G401.6 (cell line): ENCODE results near the gene RAD51AP1.
"Not testable (repeated sequence)": the region's sequence is repeated elsewhere in the genome, so short reads cannot be mapped to it uniquely, and the experiment has no call there.

ENCODE experiments used
- FAIRE-seq: peaks from 2 replicates; lab custom pipeline; 2012; peaks lifted over from hg19 to GRCh38; lab: Jason Lieb, UNC

Gene RAD51AP1

DNA sequence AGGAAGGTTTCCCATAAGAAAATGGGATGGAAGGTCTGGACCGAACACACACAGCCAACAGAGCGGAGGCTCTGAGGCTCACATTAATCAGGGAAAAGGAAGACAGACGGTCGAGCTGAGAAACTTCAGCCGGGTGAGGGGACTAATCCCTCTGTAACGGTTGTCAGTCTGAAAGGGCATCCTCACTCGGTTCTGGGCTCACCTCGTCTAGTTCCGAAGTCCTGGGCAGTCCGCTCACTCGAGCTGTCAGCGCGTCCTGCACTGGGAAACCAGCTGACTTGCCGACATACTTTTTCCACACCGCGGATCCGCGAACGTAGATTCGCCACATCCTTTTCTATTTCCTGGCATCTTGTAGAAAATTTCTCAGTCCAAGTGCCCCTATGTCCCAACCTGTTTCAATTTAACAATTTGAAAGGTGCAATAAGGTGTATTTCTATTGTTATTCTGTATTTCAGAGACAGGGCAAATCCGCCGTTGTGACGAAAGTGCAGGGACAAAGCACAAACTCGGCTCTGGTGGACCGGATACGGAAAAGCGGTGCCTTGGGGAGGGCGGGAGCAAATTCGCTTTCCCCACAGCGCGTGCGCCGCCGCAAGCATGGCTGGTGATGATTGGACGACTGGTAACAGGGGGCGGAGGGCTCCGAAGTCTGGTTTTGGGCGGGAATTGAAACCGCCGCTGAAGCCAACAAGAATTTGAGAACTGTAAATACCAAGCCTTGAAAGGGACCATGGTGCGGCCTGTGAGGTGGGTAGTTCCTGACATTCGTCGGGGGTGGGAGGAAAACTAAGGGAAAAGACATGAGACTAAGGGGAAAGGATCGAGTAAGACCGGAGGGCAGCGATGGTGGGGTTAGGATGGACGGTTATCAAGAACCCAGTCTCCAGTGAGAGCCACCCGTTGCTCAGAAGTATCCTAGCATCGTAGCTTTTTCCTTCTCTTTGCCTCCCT, at the start of gene RAD51AP1:
RAD51AP1 (plus strand) TSS at position 684 of the 954 bp plus-strand sequence; CDS start at position 734, 50 bp downstream.
- FAIRE-seq = peak; percentile 98

DNA sequence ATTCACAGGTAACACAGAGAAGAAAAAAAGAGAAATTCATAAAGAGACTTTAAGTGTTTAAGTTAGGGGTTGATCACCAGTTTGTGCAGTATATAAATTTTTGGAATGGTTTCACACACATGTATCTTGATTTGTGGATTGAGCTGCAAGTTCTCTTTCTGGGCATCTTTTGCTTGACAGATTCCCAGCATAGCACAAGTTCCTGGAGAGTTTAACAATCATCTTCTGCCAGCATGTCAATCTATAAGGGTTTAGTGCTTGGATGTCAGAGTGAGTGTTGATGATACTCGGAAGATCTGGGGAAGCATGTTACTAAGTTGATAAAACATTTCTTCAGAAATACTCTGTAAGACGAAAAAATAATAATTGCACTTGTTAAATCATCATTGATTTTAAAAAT, 49.1 kb upstream of the RAD51AP1 start:
- FAIRE-seq = no peak

- FAIRE-seq = no peak
Measured at GRCh38 chr12:4490973-4491372, 47.7 kb upstream of the RAD51AP1 start.

- FAIRE-seq = no peak
Measured at GRCh38 chr12:4496145-4496838, 42.4 kb upstream of the RAD51AP1 start.

GRCh38 chr12:4499186-4499585, 39.5 kb upstream of the RAD51AP1 start:
- FAIRE-seq = no peak

GRCh38 chr12:4505376-4505986, 33.2 kb upstream of the RAD51AP1 start:
- no peak for FAIRE-seq

DNA sequence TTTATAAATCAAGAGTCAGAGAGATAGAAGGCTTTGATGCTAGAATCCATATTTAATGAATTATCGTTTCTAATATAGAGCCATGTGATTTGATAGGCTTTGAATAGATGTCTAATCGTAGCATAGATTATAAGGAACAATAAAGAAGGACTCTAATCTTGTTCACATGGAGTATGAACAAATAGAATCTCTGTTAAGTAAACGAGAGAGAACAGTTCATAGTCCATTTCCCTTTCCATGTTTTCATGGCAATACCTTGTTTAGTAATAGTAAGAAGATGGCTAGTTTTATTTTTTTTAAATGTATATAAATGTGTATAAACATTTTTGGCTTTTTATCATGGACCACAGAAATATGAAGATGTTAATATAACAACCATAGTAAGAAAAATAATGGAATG, 32.3 kb upstream of the RAD51AP1 start:
- FAIRE-seq = no peak

- FAIRE-seq = no peak
Measured at GRCh38 chr12:4506870-4507269, 31.8 kb upstream of the RAD51AP1 start.

DNA sequence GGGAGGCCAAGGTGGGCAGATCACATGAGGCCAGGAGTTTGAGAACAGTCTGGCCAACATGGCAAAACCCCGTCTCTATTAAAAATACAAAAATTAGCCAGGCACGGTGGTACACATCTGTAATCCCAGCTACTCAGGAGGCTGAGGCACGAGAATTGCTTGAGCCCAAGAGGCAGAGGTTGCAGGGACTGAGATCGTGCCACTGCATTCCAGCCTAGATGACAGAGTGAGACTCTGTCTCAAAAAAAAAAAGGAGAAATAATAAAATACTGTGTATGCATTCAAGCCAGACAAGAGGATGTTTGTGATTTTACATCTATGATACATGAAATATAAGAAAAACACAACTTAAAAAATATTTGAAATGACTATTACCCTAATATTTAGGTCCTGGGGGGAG, 30.2 kb upstream of the RAD51AP1 start:
- not testable (repeated sequence) for FAIRE-seq

DNA sequence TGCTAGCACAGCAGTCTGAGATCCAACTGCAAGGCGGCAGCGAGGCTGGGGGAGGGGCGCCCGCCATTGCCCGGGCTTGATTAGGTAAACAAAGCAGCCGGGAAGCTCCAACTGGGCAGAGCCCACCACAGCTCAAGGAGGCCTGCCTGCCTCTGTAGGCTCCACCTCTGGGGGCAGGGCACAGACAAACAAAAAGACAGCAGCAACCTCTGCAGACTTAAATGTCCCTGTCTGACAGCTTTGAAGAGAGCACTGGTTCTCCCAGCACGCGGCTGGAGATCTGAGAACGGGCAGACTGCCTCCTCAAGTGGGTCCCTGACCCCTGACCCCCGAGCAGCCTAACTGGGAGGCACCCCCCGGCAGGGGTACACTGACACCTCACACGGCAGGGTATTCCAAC, 29.4 kb upstream of the RAD51AP1 start:
- FAIRE-seq = not testable (repeated sequence)

- FAIRE-seq = peak; percentile 37
Measured at GRCh38 chr12:4518106-4518728, 20.5 kb upstream of the RAD51AP1 start.

DNA sequence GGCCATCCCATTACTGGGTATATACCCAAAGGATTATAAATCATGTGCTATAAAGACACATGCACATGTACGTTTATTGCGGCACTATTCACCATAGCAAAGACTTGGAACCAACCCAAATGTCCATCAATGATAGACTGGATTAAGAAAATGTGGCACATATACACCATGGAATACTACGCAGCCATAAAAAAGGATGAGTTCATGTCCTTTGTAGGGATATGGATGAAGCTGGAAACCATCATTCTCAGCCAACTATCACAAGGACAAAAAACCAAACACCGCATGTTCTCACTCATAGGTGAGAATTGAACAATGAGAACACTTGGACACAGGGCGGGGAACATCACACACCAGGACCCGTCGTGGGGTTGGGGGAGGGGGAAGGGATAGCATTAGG, 15.2 kb upstream of the RAD51AP1 start:
- FAIRE-seq = not testable (repeated sequence)

DNA sequence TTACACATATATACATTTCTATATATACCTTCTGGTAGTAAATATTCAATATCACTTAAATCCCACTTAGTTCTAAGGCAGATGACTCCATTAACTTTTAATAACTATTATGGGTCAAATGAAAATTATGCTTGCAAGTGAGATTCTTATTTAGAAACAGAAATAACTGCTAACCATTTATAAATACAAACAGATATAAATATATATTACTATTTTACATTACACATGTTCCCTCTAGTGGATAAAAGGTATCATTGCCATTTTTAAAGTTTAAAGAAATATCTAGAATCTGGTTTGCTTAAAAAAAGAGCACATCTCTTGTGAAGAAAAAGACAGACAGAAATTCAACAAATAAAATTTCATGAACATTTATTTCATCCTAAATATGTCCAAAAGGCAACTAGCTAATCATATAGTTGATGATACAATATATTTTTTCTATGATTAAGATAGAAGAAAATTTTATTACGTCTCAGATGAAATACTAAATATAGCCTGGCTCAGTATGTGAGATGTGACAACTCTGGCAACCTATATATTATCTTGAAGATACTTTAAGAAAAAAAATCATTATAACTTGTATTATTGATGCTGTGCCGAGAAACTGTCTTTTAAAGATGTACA, 11.7 kb upstream of the RAD51AP1 start:
- FAIRE-seq = peak; percentile 95

GRCh38 chr12:4530160-4530559, 8.5 kb upstream of the RAD51AP1 start:
- no peak for FAIRE-seq

DNA sequence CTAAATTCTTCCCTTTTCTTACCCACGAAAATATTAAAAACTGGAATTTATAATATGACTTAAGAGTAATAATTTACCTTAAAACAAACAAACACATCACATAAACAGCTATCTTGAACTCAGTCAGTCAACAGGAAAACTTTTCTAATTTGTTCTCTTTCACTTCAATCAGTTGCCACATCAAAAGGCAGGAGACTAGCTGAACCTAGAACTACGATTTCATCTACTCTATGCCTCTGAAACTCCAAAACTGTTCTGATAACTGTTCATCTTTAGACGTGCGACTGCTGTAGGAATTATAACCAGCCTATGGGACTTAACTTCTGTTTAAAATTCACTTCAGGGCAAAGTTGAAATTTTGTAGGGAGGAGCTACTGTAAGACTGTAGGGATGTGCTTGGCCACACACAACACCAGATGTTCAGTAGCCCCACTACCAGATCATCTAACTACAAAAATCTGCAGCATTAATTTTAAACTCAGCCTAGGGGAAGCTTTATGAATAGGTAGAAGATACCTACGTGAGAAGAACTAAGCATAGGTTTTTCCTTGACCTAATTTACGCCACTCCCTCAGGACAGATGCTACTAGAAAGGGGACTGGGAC, 7.6 kb upstream of the RAD51AP1 start:
- no peak for FAIRE-seq

DNA sequence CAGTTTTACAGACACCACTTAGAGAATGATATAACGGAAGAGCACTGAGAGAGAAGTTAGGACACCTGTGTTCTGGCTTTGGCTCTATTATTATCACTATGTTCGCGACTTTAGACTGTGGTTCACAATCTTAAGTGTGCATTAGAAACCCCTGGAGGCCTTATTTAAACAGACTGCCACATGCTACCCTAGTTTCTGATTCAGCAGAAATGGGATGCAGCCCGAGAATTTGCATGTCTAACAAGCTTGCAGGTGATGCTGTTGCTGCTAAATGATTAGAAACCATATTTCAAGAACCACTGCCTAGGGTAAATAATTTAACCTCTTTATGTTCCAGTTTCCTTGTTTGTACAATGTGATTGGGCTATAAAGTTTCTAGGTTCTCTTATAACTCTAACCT, 3.6 kb upstream of the RAD51AP1 start:
- FAIRE-seq = no peak

DNA sequence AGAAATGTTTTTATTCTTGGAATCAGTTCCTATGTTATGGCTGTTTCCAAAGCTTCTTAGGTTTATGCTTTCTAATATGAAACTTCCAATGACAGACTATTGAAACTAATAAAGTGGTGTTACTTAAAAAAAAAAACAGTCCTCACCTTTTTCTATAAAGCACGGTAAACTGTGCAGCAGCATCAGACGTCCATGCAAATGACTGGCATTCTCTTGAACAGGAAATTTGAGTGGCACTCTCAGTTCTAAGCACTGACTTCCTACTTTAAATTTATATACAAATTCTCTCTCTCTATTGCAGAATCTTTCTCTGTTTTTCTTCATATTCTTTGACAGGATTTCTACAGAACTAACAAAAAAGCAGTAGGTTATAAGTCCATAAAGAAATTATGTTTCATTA, 2.8 kb upstream of the RAD51AP1 start:
- no peak for FAIRE-seq

- no peak for FAIRE-seq
Measured at GRCh38 chr12:4539167-4539870, 629 bp downstream of the RAD51AP1 start.

GRCh38 chr12:4540170-4540569, 1.5 kb downstream of the RAD51AP1 start:
- FAIRE-seq = no peak

DNA sequence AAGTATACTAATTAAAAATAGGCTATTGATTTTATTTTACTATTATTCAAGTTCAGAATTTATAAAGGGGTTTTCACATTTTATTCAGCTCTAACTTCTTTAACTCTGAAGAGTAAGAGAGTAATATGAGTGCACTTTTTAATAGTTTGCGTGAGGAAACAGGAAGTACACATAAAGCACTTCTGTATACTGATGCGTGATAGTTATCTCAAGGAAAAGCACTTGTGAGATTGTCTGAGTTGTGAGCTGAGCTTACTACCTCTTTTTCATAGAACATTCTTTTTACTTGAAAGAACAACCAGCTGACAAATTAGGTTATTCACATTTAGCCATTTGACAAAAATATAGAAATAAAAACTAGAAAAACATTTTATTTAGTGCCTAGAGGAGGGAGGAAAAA, 1.9 kb downstream of the RAD51AP1 start:
- FAIRE-seq = no peak

- FAIRE-seq = no peak
Measured at GRCh38 chr12:4545195-4545594, 6.5 kb downstream of the RAD51AP1 start.
